ENCODE results near the gene DLG1. TPM values are rescaled to one million over a fixed set of nuclear protein-coding genes. Genes with fewer than 3 reads are reported as not detected.

The DLG1 gene
- total and polyA plus RNA-seq, 9 of the 15 experiments (the other 6 are each of a cell fraction or from before 2014, with no cell fraction given), result 9.4 to 63.5 (median 43.6) TPM

GRCh38 chr3:197028728-197029510 lies 269.5 kb downstream of the DLG1 start (continued):
- TF ChIP-seq ARID4B (CRISPR knock-in tag; IDR thresholded peaks at IDR 0.05) (no peak), HMBOX1 (IDR thresholded peaks at IDR 0.05) (no peak), SMARCA5 (IDR thresholded peaks at IDR 0.05) (peak; percentile 91), ETS2 (tag; IDR thresholded peaks at IDR 0.05; ENCODE audit: borderline replicate concordance, poor library complexity, severe bottlenecking) (no peak), BCOR (IDR thresholded peaks at IDR 0.05) (peak; percentile 98), KDM1A (IDR thresholded peaks at IDR 0.05) (peak in 1 of 2 experiments; percentile 86), L3MBTL2 (IDR thresholded peaks at IDR 0.05) (peak; percentile 74), HINFP (tag; conservative IDR thresholded peaks at IDR 0.05; ENCODE audit: low read depth) (no peak), PCBP1 (IDR thresholded peaks at IDR 0.05; ENCODE audit: low read depth, low read length, poor library complexity, severe bottlenecking) (no peak), NCOA6 (IDR thresholded peaks at IDR 0.05) (peak; percentile 55; the same call in 1 of the 2 replicates), RCOR1 (IDR thresholded peaks at IDR 0.05; ENCODE audit: borderline replicate concordance in 1 of 2, low read depth in 2 of 2, low read length in 2 of 2) (peak in 1 of 2 experiments; percentile 54; a peak in 1 of 4 replicates), BRCA1 (IDR thresholded peaks at IDR 0.05) (no peak), BRCA1 (CRISPR knock-in tag; IDR thresholded peaks at IDR 0.05) (0 out of 2 replicates have a peak, but pooled peaks have one; percentile 36), ATF6 (CRISPR knock-in tag; IDR thresholded peaks at IDR 0.05) (no peak), TEAD4 (IDR thresholded peaks at IDR 0.05; ENCODE audit: low read length) (no peak), TEAD4 (CRISPR knock-in tag; IDR thresholded peaks at IDR 0.05; ENCODE audit: borderline replicate concordance) (no peak), FOXM1 (IDR thresholded peaks at IDR 0.05; ENCODE audit: low read depth) (no peak), FOXM1 (CRISPR knock-in tag; IDR thresholded peaks at IDR 0.05; ENCODE audit: low read depth) (0 out of 2 replicates have a peak, but pooled peaks have one; percentile 46), ZFP36 (IDR thresholded peaks at IDR 0.05; ENCODE audit: low read depth, low read length, partially characterized antibody) (peak; percentile 100), CBX1 (IDR thresholded peaks at IDR 0.05; ENCODE audit: low read depth) (peak; percentile 47; the same call in 1 of the 2 replicates)
